ENCODE measurements around the gene BMP8A. TPM values are rescaled to one million over a fixed set of nuclear protein-coding genes. Genes with fewer than 3 reads are reported as not detected.
"Not testable (repeated sequence)": the region's sequence is repeated elsewhere in the genome, so short reads cannot be mapped to it uniquely, and the experiment has no call there.

Gene BMP8A
- total RNA-seq, 1 experiment from 2014 or later, result not detected

GRCh38 chr1:39517936-39518335 lies 26.5 kb downstream of the BMP8A start:
- H3K27me3 ChIP-seq (replicated peaks); H3K9me3 ChIP-seq (replicated peaks); H3K4me3 ChIP-seq; H3K36me3 ChIP-seq; H3K27ac ChIP-seq; DNase-seq (ENCODE audit: low read depth in 1 of 2, low spot score in 2 of 2); H3K4me1 ChIP-seq (replicated peaks): not testable (repeated sequence)

- not testable (repeated sequence) for DNase-seq (ENCODE audit: low read depth in 1 of 2, low spot score in 2 of 2); H3K27me3 ChIP-seq (replicated peaks); H3K27ac ChIP-seq
Measured at GRCh38 chr1:39519376-39519775, 27.9 kb downstream of the BMP8A start.

DNA sequence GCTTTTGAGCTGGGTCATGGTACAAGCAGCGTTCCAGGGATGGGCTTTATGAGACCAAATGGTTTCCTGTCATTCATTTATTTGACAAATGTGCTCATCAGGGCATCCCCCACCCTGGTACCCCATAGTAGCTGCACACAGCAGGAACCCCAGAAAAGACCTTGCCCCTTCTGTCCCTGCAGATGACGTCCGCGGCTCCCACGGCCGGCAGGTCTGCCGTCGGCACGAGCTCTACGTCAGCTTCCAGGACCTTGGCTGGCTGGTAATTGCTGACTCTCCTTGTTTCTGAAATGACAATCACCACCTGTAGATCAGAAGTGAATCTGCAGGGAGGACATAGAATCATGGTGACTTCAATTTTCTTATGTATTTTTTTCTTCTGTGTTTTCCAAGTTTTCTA lies 30.8 kb downstream of the BMP8A start:
- not testable (repeated sequence) for H3K36me3 ChIP-seq; H3K27me3 ChIP-seq (replicated peaks); H3K4me3 ChIP-seq; H3K4me1 ChIP-seq (replicated peaks); H3K9me3 ChIP-seq (replicated peaks); DNase-seq (ENCODE audit: low read depth in 1 of 2, low spot score in 2 of 2); H3K27ac ChIP-seq

More at GRCh38 chr1:39519376-39519775, 27.9 kb downstream of the BMP8A start:
- H3K4me3 ChIP-seq; H3K9me3 ChIP-seq (replicated peaks); H3K4me1 ChIP-seq (replicated peaks); H3K36me3 ChIP-seq: not testable (repeated sequence)

DNA sequence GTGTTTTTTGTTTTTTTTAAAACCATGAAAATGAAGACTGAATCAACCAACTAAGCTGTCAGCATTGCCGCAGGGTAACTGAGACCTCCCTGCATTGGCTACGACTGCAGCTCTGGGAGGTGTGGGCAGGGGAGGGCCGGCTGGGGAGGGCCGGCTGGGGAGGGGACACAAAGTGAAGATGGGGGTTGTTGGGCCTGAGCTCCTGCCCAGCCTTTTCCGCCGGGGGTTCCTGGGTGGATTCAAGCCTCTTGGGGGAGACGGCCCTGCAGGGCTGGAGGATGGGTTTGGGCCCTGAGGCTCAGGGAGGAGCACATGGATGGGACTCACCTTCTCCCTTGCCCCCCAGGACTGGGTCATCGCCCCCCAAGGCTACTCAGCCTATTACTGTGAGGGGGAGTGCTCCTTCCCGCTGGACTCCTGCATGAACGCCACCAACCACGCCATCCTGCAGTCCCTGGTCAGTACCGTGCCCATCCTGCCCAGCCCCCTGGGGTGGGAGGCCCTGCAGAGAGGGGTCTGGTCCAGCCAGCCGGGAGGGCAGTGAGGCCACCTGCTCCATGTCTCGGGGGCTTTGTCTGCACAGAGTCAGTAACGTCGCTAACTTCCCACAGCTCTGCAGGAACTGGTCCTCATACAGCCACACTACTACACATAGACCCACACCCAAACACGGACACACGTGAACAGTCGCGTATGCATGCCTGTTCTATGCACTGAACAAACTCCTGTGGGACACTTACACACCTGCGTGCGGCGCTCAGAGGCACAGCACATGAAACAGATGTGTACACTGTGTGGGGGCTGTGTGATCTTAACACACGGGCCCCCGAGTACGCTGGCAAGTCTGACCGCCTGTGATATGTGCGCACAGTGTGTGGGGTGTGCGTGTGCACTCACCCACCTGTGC lies 31.5 kb downstream of the BMP8A start:
- Histone ChIP-seq H3K36me3 (0 out of 2 replicates have a peak, but pooled peaks cover 5% of the 10 kb centered on the region), H3K27me3 (replicated peaks) (no peaks in the 10 kb centered on the region), H3K27ac (no peak overlapping the region), H3K4me1 (replicated peaks) (no peaks in the 10 kb centered on the region), H3K9me3 (replicated peaks) (no peaks in the 10 kb centered on the region), H3K4me3 (no peak overlapping the region)
- DNase-seq (ENCODE audit: low read depth in 1 of 2, low spot score in 2 of 2), result no peak

GRCh38 chr1:39524171-39524570 lies 32.7 kb downstream of the BMP8A start:
- DNase-seq (ENCODE audit: low read depth in 1 of 2, low spot score in 2 of 2), result no peak
- Histone ChIP-seq H3K4me1 (replicated peaks) (no peaks in the 10 kb centered on the region), H3K9me3 (replicated peaks) (no peaks in the 10 kb centered on the region), H3K4me3 (no peak overlapping the region), H3K27ac (no peak overlapping the region), H3K27me3 (replicated peaks) (no peaks in the 10 kb centered on the region), H3K36me3 (peaks cover 5% of the 10 kb centered on the region; the same call in 1 of the 2 replicates)

DNA sequence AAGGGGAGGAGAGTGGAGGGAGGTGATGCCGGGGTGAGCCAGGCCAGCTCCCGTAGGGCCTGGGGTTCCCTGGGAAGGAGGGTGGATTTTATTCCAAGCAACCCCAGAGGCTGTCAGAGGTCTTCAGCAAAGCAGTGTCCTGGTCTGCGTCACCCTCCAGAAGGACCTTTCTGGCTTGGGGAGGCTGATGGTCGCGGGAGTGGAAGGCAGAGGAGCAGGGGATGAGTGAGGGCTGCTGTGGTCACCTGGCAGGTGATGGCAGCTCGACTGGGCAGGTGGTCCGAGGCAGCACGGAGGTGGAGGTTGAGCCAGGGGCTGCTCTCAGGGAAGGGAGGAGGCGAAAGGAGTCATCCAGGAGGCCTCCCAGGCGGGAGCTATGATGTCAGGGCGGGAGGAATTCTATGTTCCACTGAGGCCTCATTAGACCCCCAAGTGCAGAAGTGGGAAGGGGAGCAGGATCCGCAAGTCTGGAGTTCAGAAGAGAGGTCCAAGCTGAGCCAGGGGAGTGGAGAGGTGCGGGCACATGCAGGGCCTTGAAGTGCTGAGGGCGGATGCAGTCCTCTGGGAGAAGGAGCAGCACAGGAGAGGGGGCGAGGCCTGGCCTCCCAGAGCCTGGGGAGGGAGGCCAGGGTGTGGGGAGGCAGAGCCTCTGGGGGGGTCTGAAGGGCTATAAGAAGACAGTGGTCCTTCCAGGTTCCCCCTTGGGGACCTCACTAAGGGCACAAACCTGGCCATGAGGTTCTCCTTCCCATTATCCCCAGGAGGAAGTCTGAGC lies 33.3 kb downstream of the BMP8A start:
- Histone ChIP-seq H3K27me3 (replicated peaks) (no peaks in the 10 kb centered on the region), H3K9me3 (replicated peaks) (no peaks in the 10 kb centered on the region), H3K4me1 (replicated peaks) (no peaks in the 10 kb centered on the region), H3K4me3 (no peak overlapping the region), H3K36me3 (peaks cover 5% of the 10 kb centered on the region; the same call in 1 of the 2 replicates), H3K27ac (no peak overlapping the region)
- no peak for DNase-seq (ENCODE audit: low read depth in 1 of 2, low spot score in 2 of 2)

GRCh38 chr1:39525366-39526165 lies 34.1 kb downstream of the BMP8A start:
- Histone ChIP-seq H3K27ac (no peak overlapping the region), H3K27me3 (replicated peaks) (no peaks in the 10 kb centered on the region), H3K4me1 (replicated peaks) (no peaks in the 10 kb centered on the region)

GRCh38 chr1:39526466-39527189 lies 35.2 kb downstream of the BMP8A start:
- Histone ChIP-seq H3K4me3 (no peak overlapping the region), H3K27ac (no peak overlapping the region), H3K4me1 (replicated peaks) (no peaks in the 10 kb centered on the region), H3K9me3 (replicated peaks) (no peaks in the 10 kb centered on the region), H3K27me3 (replicated peaks) (no peaks in the 10 kb centered on the region), H3K36me3 (peaks cover 13% of the 10 kb centered on the region)
- no peak for DNase-seq (ENCODE audit: low read depth in 1 of 2, low spot score in 2 of 2)

More at GRCh38 chr1:39525366-39526165, 34.1 kb downstream of the BMP8A start:
- Histone ChIP-seq H3K4me3 (no peak overlapping the region), H3K36me3 (peaks cover 13% of the 10 kb centered on the region), H3K9me3 (replicated peaks) (no peaks in the 10 kb centered on the region)
- no peak for DNase-seq (ENCODE audit: low read depth in 1 of 2, low spot score in 2 of 2)

DNA sequence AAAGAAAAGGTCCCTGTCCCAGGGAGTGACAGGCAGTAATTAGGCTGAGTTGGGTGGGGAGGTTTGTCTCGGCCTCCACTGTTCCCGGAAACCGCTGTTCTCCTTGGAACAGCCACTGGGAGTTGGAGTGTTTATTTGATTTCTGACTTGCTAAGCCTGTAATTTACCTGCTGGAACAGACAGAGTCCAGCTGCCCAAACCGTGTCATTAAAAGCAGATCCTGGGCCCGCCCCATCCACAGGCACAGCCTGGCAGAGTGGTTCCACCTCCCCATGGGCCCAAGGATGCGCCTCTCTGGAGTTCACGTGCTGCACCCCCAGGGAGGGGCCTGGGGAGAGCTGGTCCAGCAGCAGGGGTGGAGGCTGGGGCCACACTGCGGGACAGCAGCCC lies 35.7 kb downstream of the BMP8A start:
- not testable (repeated sequence) for DNase-seq (ENCODE audit: low read depth in 1 of 2, low spot score in 2 of 2); H3K4me3 ChIP-seq; H3K27me3 ChIP-seq (replicated peaks); H3K9me3 ChIP-seq (replicated peaks); H3K27ac ChIP-seq; H3K4me1 ChIP-seq (replicated peaks)
- peaks cover 13% of the 10 kb centered on the region for H3K36me3 ChIP-seq

DNA sequence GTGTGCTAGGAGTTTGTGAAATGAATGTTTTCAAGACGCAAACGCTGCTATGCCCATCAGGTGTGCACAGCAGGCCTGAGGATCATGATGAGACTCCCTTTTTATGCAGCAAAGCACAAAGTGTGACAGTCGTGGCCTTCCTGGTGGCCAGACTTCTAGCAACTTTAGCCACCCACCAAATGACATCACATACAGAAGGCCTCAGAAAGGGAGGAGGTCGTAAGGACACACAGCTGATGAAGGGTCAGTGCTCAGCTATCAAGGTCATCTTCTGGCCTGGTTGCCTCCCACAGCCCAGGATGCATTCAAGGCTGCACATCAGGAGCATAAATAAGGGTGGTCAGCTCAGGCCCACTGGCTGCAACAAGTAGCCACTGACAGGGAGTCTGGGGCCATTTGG lies 36.6 kb downstream of the BMP8A start:
- H3K4me1 ChIP-seq (replicated peaks), result no peaks in the 10 kb centered on the region
- H3K4me3 ChIP-seq, result no peak overlapping the region
- no peaks in the 10 kb centered on the region for H3K9me3 ChIP-seq (replicated peaks)
- no peak overlapping the region for H3K27ac ChIP-seq
- no peaks in the 10 kb centered on the region for H3K27me3 ChIP-seq (replicated peaks)
- H3K36me3 ChIP-seq, result peaks cover 13% of the 10 kb centered on the region
- DNase-seq (ENCODE audit: low read depth in 1 of 2, low spot score in 2 of 2), result no peak

GRCh38 chr1:39529901-39530535 lies 38.6 kb downstream of the BMP8A start:
- no peak overlapping the region for H3K4me3 ChIP-seq
- H3K9me3 ChIP-seq (replicated peaks), result no peaks in the 10 kb centered on the region
- DNase-seq (ENCODE audit: low read depth in 1 of 2, low spot score in 2 of 2), result no peak
- H3K36me3 ChIP-seq, result peaks cover 13% of the 10 kb centered on the region
- no peaks in the 10 kb centered on the region for H3K4me1 ChIP-seq (replicated peaks)
- H3K27me3 ChIP-seq (replicated peaks), result no peaks in the 10 kb centered on the region
- H3K27ac ChIP-seq, result no peak overlapping the region

DNA sequence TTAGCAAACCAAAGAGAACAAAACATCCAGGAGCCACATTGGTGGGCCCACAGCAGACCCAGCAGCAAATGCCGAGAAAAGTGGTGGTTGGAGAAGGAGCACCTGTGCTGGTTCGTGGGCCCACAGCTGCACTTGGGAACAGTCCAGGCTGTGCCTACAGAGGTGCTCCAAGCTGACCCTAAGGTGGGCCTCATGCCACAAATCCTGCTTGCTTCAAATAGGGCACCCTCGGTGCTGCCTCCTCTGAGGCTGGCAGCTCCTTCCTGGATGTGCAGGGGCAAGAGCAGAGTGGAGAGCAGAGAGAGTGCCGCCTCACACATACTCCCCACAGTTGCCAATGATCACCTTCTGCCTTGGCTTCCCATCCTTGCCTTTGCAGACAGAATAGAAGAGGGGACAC lies 40.1 kb downstream of the BMP8A start:
- Histone ChIP-seq H3K27ac (no peak overlapping the region), H3K4me1 (replicated peaks) (no peaks in the 10 kb centered on the region), H3K9me3 (replicated peaks) (no peaks in the 10 kb centered on the region), H3K27me3 (replicated peaks) (no peaks in the 10 kb centered on the region), H3K4me3 (no peak overlapping the region), H3K36me3 (peaks cover 12% of the 10 kb centered on the region)
- DNase-seq (ENCODE audit: low read depth in 1 of 2, low spot score in 2 of 2), result no peak

DNA sequence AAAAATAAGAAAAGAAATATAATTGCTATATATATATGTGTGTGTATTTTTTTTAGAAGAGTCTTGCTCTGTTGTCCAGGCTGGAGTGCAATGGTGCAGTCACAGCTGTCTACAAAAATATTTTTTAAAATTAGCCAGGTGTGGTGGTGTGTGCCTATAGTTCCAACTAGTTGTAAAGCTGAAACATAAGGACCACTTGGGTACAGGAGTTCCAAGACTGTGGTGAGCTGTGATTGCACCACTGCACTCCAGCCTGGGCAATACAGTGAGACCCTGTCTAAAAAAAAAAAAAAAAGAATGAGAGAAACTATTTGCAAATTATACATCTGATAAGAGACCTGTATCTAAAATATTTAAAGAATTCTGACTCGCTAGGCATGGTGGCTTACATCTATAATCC lies 42.0 kb downstream of the BMP8A start:
- no peaks in the 10 kb centered on the region for H3K9me3 ChIP-seq (replicated peaks)
- no peaks in the 10 kb centered on the region for H3K4me1 ChIP-seq (replicated peaks)
- H3K4me3 ChIP-seq, result no peak overlapping the region
- H3K27ac ChIP-seq, result no peak overlapping the region
- DNase-seq (ENCODE audit: low read depth in 1 of 2, low spot score in 2 of 2), result no peak
- H3K36me3 ChIP-seq, result peaks cover 7% of the 10 kb centered on the region
- no peaks in the 10 kb centered on the region for H3K27me3 ChIP-seq (replicated peaks)

Measured in SJSA1 (cell line).